HG02798 (cell line): ENCODE results near the gene RPGRIP1.
"Not testable (repeated sequence)": the region's sequence is repeated elsewhere in the genome, so short reads cannot be mapped to it uniquely, and the experiment has no call there.

Source experiments
- ATAC-seq: cut with Tn5 transposase; IDR thresholded peaks from one replicate; pipeline ENCODE4 v1.9.1; 2021; ENCODE audit warnings: mild to moderate bottlenecking; ENCODE audit not compliant: unreplicated experiment, poor library complexity

Gene RPGRIP1

GRCh38 chr14:21279783-21280182, at the start of gene RPGRIP1:
TSS of gene RPGRIP1 (plus strand) at chr14:21280083. CDS start at chr14:21287977, 7,894 bp downstream.
- ATAC-seq, result no peak

- no peak for ATAC-seq
Measured at GRCh38 chr14:21231020-21231652, 48.7 kb upstream of the RPGRIP1 start.

GRCh38 chr14:21233457-21234076, 46.3 kb upstream of the RPGRIP1 start:
- ATAC-seq, result no peak

GRCh38 chr14:21234112-21234511, 45.8 kb upstream of the RPGRIP1 start:
- ATAC-seq, result no peak

GRCh38 chr14:21236948-21237797, 42.7 kb upstream of the RPGRIP1 start:
- ATAC-seq, result no peak

GRCh38 chr14:21238823-21239518, 40.9 kb upstream of the RPGRIP1 start:
- no peak for ATAC-seq

GRCh38 chr14:21240417-21240816, 39.5 kb upstream of the RPGRIP1 start:
- no peak for ATAC-seq

GRCh38 chr14:21241218-21241819, 38.6 kb upstream of the RPGRIP1 start:
- no peak for ATAC-seq

- no peak for ATAC-seq
Measured at GRCh38 chr14:21244544-21244943, 35.3 kb upstream of the RPGRIP1 start.

- ATAC-seq, result no peak
Measured at GRCh38 chr14:21245813-21246212, 34.1 kb upstream of the RPGRIP1 start.

- no peak for ATAC-seq
Measured at GRCh38 chr14:21248338-21248737, 31.5 kb upstream of the RPGRIP1 start.

- no peak for ATAC-seq
Measured at GRCh38 chr14:21248739-21249411, 31.0 kb upstream of the RPGRIP1 start.

- ATAC-seq, result no peak
Measured at GRCh38 chr14:21251215-21251614, 28.7 kb upstream of the RPGRIP1 start.

GRCh38 chr14:21252149-21252548, 27.7 kb upstream of the RPGRIP1 start:
- no peak for ATAC-seq

- no peak for ATAC-seq
Measured at GRCh38 chr14:21255385-21256101, 24.3 kb upstream of the RPGRIP1 start.

GRCh38 chr14:21256102-21256447, 23.8 kb upstream of the RPGRIP1 start:
- not testable (repeated sequence) for ATAC-seq

- no peak for ATAC-seq
Measured at GRCh38 chr14:21256539-21257393, 23.1 kb upstream of the RPGRIP1 start.

- no peak for ATAC-seq
Measured at GRCh38 chr14:21257394-21257909, 22.4 kb upstream of the RPGRIP1 start.
